IPS-NIHi7 (cell line): ENCODE measurements around the gene MAML2.
A peak's percentile ranks its signal among the peaks of the same experiment; 100 is the strongest.
"Not testable (repeated sequence)": the region's sequence is repeated elsewhere in the genome, so short reads cannot be mapped to it uniquely, and the experiment has no call there.

Experiments
- DNase-seq: peaks from one replicate; pipeline ENCODE4 v3.0.0; 2012; ENCODE audit warnings: mixed read lengths; ENCODE audit errors: extremely low spot score

MAML2 gene

DNA sequence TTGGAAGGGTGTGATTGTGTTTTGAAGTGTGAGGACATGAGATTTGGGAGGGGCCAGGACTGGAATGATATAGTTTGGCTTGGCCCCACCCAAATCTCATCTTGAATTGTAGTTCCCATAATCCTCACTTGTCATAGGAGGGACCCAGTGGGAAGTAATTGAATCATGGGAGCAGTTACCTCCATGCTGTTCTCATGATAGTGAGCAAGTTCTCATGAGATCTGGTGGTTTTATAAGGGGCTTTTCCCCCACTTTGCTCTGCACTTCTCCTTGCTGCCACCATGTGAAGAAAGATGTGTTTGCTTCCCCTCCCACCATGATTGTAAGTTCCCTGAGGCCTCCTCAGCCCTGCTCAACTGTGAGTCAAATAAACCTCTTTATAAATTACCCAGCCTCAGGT is 71.6 kb downstream of the MAML2 start:
- not testable (repeated sequence) for DNase-seq

DNA sequence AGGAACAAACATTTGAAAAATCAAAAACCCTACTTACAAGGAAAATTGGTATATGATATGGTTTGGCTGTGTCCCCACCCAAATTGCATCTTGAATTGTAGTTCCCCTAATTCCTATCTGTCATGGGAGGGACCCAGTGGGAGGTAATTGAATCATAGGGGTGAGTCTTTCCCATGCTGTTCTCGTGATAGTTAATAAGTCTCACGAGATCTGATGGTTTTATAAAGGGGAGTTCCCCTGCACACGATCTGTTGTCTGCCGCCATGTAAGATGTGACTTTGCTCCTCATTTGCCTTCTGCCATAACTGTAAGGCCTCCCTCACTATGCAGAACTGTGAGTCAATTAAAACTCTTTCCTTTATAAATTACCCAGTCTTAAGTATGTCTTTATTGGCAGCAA is 74.5 kb downstream of the MAML2 start:
- not testable (repeated sequence) for DNase-seq

- no peak for DNase-seq
Observed at GRCh38 chr11:96267496-96268032, 75.4 kb downstream of the MAML2 start.

DNA sequence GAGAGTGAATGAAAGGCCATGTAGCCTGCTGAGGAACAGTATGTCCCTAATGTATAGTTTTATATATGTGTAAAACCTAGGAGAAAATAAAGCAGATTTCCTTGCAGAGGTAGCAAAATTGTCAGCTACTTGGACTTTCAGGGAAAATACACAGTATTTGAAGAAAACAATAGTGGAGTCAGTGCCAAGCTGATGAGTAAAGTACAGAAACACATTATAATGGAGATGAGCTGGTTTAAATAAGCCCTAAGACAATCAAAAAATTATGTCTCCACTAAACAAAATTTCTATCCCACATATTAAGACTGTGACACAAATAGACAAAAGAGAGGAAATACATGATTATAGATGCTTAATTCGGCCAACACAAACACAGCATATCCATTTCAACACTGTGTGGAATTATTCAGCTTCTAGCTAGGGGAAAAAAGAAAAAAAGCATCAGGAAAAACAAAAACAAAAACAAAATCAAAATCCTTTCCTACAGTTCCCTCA is 75.9 kb downstream of the MAML2 start:
- DNase-seq: no peak

DNA sequence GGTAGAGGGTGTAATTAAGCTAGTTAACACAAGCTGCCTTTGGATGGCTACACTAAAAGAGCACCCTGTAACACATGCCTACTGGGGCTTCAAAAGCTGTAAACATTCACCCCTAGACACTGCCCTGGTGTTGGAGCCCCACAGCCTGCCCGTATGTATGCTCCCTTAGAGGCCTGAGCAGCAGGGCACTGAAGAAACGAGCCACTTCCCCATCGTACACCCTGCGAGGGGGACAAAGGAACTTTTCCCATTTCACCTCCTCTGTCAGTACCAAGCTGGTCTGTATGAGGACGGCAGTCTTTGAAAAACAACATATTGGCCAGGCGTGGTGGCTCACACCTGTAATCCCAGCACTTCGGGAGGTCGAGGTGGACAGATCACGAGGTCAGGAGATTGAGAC is 77.0 kb downstream of the MAML2 start:
- DNase-seq: no peak

DNA sequence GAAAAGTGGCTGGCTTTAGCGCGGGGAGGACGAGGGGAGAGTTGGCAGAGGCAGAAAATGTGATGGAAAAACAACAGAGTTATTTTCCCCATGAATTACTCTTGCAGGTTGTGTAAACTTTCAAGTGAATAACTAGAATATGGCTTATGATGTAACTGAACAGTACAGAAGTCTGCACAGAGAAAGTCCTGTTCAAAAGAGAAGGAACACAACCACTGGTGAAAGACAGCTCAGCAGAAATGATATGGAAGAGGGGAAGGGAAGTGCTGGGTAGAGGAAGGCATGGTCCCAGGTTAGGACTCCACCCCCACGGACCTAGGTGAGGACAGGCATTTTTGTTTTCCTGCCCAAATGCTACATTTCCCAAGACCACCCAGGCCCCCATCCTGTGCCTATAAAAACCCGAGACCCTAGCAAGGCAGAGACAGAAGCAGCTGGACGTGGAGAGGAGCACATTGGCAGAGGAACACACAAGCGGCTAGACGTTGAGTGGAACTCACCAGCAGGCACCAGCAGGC is 77.7 kb downstream of the MAML2 start:
- DNase-seq: no peak

- no peak for DNase-seq
Observed at GRCh38 chr11:96264364-96264763, 78.6 kb downstream of the MAML2 start.

DNA sequence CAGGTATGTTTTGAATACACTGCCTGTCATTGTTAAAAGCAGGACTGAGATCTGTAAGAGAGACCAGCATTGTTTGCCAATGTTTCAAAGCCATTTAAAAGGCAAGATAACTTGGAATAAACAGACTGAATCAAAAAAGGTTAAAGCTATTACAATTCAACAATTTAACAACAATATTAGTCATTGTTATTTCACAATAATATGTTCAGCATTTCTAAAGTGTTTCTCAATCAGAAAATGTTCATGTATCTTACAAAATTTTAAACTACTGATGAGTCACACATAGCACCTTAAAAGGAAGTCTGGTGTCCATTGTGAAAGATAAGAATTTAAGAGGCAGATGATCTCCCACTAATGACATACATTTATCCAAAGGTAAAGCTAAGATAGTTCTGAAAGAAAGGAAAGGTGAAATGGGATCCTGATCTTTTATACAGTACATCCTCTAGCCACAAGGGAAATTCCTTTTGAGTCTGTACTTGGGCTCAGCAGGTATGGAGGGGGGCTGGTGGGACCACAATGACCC is 79.7 kb downstream of the MAML2 start:
- no peak for DNase-seq

DNA sequence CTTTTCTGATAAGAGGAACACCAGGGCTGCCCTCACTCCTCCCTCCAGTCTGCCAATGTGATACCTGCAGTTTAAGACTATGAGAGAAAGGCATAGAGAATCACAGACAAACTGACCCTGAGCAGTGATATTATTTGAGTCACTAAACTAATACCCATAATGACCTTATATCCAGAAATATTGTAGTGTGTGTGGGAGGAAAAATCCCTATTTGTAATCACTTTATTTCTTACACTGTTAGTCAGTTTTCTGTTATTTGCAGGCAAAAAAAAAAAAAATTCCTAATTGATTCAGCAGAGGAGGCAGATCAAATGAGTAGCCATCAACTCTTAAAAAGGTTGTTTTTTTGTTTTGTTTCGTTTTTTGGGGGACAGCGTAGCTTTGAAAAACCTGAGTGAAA is 82.5 kb downstream of the MAML2 start:
- DNase-seq: no peak

DNA sequence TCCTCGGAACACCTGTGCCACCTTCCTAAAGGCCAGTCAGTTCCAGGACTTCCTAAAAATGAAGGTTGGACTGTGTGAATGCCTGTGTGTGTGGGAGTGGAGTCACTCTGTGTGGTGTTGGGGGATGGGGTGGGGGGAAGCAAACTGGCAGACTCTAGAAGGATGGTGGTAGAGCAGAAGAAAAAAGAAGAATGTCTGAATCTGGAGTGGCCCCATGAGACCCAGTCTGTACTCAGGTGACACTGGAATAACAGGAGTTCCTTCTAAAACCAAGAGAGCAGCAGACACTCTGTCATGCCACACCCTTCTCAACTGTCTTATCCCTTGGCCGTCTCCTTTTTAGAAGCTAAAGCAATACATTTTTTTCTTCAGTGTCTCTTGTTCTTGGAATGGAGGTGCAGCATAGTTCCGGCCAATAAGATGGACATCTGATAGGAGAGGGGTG is 82.9 kb downstream of the MAML2 start:
- DNase-seq: no peak

DNA sequence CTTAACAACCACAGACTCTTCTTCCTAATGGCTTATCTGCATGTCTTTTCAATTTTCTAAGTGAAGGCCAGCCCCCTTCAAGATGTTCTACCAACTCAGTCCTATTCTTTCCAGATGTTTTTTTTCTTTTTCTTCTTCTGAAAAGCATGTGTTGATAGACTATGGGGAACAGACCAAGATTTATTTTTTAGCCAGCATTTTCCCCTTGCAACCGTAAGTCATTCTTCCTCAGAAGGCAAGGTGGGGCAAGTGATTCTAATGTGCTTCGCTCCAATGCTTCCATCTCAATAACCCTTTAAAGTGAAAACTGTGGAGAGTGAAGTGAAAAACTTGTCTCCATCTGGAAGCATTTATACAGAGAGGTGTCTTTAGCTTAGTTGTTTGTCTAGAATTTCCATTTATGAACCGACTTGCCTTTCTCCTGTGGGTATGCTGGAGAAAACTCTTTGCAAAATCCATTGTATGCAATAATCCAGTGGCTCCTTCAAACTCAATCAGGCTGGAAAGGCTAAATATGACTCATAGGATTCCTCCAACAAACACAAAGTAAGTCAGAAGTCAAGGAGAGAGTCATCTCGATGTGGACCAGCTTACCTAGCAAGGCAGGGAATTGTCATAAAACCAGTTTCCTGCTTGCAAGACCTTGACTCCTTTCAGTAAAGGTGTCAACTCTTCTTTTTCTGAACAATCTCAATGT is 83.7 kb downstream of the MAML2 start:
- no peak for DNase-seq

GRCh38 chr11:96257972-96258934 is 84.7 kb downstream of the MAML2 start:
- no peak for DNase-seq

DNA sequence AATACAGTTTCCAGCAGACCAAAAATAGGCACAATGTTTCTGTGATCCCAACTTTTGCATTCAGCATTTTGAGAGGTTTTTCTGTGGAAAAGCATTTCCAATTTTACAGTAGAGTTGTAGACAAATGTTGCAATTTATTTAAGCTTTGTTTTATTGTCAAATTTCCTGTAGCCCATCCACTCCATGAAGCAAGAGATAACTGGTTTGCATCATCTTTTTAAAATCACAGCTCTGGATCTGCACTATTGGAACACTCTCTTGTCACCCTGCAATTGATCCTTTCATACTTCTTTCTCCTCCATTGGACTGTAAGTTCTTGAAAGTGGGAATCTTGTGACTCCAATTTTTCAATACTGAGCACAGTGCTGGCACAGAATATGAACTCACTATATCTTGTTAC is 86.0 kb downstream of the MAML2 start:
- DNase-seq: no peak

GRCh38 chr11:96256215-96257011 is 86.6 kb downstream of the MAML2 start:
- DNase-seq: no peak

- no peak for DNase-seq
Observed at GRCh38 chr11:96254854-96255253, 88.1 kb downstream of the MAML2 start.

DNA sequence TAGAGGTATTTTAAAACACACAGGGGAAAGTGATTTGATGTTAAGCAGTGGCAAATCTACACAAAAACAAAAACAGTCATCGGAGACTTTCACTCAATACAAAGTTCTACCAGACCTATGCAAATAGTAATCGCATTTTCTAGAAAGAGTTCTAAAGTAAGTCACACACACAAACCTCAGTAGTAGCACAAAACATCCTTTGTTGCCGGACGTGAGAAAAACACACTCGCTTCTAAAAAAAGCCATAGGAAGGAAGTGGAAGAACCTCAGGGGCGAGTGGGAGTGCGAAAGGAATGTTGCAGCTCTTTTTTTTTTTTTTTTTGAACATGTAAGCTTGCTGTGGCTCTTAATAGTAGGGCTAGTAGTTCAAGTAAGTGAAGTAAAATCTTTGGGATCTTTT is 88.9 kb downstream of the MAML2 start:
- DNase-seq: peak; percentile 22

- no peak for DNase-seq
Observed at GRCh38 chr11:96246718-96247552, 96.1 kb downstream of the MAML2 start.

- peak; percentile 94 for DNase-seq
Observed at GRCh38 chr11:96242971-96243647, 99.9 kb downstream of the MAML2 start.

DNA sequence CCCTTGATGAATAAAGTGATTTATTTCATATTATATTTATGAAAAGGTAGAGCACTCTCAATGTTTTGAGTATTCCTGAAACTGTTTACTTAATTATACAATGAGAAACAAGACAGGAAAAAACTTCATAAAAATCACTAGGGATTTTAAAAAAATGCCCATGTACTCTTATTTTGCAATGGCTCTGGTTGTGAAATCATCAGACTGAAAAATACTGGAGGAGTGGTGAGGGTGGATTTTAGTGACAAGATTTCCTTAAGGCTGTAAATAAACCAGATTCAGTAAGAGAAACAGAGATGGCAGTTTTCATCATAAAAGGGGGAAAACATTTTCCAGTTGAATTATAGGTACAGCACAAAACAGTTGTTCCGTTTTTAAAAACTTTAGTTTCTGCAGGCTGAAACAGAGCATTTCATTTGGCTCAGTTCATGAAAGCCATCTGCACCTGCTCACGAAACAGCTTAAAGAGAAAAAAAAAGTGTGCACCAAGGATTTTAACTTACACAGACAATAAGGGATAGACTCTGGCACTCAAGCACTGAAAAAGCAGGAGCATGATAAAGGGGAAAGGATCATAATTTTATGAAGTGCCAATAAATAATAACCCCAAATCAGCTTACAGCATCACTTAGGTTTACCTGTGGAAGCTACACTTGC is 100.7 kb downstream of the MAML2 start:
- DNase-seq: no peak
